Fibroblast of villous mesenchyme (primary cell): Measurements from ENCODE around the gene IZUMO4. TPM values are rescaled to one million over a fixed set of nuclear protein-coding genes. Genes with fewer than 3 reads are reported as not detected.

Experiments used
- DNase-seq: peaks from one replicate; pipeline ENCODE4 v3.0.0-alpha.2; 2010; ENCODE audit warnings: low read depth
- H3K4me3 ChIP-seq: 2 replicates; pipeline ENCODE4 v1.5.1; 2011; ENCODE audit warnings: low read depth, mild to moderate bottlenecking, low read length
- total RNA-seq: library from RNA; depleted of rRNA; stranded (reverse); fragments of >200 nt; gene quantifications from 2 replicates; pipeline ENCODE4 v1.2.3, GENCODE V29; 2012
- TF ChIP-seq, protein P1 (sequence below): IDR thresholded peaks from 2 replicates; pipeline ENCODE4 v1.5.1; 2012; ENCODE audit warnings: low read depth, mild to moderate bottlenecking, low read length; ENCODE audit not compliant: insufficient read depth

The IZUMO4 gene
- total RNA-seq, 1 donor = 1.3 TPM

DNA sequence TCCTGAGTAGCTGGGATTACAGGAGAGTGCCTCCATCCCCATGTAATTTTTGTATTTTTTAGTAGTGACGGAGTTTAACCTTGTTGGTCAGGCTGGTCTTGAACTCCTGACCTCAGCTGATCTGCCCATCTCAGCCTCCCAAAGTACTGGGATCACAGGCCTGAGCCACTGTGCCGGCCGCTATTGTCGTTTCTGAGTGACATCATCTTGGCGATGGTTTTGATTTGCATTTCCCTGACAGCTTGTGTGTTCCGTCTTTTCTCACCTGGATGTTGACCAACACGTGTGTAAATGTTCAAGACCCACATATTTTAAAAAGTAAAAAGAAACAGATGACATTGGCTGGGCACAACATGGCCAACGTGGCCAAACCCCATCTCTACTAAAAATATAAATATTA, 32.9 kb upstream of the IZUMO4 start:
- DNase-seq = no peak
- H3K4me3 ChIP-seq = no peak overlapping the region
- TF ChIP-seq, protein P1, sequence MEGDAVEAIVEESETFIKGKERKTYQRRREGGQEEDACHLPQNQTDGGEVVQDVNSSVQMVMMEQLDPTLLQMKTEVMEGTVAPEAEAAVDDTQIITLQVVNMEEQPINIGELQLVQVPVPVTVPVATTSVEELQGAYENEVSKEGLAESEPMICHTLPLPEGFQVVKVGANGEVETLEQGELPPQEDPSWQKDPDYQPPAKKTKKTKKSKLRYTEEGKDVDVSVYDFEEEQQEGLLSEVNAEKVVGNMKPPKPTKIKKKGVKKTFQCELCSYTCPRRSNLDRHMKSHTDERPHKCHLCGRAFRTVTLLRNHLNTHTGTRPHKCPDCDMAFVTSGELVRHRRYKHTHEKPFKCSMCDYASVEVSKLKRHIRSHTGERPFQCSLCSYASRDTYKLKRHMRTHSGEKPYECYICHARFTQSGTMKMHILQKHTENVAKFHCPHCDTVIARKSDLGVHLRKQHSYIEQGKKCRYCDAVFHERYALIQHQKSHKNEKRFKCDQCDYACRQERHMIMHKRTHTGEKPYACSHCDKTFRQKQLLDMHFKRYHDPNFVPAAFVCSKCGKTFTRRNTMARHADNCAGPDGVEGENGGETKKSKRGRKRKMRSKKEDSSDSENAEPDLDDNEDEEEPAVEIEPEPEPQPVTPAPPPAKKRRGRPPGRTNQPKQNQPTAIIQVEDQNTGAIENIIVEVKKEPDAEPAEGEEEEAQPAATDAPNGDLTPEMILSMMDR = no peak

DNA sequence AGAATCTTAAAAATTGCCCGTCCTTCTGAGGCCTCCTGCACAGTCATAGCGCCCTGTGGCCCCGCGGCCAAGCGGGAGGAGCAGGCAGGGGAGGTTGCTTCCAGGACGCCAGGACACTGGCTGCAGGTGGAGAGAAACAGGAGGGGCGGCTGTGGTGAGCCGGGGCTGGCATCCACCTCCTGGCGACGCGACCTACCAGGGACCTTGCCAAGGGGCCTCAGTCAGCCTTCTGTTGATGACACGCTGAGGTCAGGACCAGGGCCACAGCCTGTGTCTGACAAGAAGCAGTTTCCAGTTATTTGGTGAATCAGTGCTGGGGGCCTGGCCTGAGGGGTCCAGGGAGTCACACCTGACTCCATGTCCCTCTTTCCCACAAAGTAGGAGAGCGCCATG, 32.3 kb upstream of the IZUMO4 start:
- TF ChIP-seq, protein P1 = no peak

DNA sequence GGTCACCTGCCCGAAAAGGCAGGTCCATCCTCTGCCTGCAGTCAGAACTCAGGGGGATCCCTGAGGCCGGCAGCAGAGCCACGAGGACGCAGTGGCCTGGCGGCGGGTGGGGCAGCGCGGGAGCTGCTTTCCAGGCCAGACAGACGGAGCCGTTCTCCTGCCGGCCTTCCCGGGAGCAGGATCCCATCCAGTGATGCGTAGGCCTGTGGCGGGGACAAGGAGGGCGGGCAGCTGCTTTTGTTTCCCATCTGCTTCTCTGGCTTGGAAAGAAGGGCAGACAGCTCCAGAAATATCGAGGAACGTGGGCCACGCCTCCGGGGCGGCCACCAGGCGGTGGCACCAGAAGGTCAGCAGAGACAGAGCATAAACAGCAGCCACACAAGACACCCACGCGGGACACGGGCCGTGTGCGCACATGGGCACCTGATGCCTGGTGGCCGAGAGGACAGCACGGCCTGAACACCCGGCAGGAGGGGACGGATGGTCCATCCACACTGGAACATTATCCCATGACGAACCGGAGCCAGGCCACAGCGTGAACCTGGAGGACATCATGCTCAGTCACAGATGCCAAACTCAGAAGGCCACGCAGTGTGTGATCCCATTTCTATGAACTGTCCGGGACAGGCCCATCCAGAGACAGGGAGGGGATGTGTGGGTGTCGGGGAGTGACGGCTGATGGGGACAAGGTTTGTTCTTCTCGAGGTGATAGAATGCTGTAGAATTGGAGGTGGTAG, 31.8 kb upstream of the IZUMO4 start:
- TF ChIP-seq, protein P1 = no peak
- H3K4me3 ChIP-seq = no peak overlapping the region
- no peak for DNase-seq

More for the DNA sequence above, 32.3 kb upstream of the IZUMO4 start:
- DNase-seq = no peak
- no peak overlapping the region for H3K4me3 ChIP-seq

DNA sequence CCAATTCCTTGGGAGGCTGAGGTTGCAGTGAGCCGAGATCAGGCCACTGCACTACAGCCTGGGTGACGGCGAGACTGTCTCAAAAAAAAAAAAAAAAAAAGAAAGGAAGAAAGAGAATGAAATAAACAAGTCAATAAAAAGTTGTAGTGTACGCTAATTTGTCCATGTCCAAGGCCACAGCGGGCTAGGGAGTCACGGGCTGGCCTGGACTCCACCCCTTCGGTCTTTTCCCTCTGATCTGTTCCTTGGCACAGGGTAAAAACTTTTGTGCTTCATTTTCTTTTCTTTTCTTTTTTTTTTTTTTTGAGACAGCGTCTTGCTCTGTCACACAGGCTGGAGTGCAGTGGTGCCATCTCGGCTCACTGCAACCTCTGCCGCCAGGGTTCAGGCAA, 26.3 kb upstream of the IZUMO4 start:
- DNase-seq = no peak
- no peak overlapping the region for H3K4me3 ChIP-seq
- TF ChIP-seq, protein P1 = no peak

DNA sequence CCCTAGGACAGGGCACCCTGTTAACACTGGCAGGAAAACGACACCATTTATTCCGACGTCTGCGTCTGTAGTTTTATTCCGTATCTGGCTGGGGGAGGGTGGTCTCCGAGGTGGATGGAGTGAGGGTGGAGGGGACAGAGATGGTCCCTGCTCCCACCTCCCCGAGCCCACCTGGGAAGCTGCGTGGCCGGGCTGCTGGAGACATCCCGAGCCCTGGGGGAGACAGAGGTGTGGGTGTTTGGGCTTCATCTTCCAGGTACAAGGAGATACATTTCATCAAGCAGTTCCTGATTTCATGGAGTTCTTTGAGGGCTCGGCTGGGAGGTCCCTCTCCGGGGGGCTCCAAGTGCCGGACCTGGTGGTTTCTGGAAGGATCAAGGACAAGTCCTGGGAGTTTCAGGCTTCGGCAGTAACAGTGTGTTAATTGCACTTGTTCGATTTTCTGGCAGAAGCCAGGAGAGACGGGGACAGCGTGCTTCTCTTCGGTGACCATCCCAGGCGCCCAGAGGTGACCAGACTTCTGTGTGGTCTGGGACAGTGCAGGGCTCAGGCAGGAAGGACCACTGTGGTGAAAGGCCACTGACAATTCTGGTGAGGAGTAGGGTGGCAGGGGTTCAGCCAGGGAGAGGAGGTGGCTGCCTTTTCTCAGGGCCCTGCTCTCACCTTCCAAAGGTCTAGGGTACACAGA, 25.6 kb upstream of the IZUMO4 start:
- DNase-seq = no peak
- H3K4me3 ChIP-seq = no peak overlapping the region
- TF ChIP-seq, protein P1 = no peak

DNA sequence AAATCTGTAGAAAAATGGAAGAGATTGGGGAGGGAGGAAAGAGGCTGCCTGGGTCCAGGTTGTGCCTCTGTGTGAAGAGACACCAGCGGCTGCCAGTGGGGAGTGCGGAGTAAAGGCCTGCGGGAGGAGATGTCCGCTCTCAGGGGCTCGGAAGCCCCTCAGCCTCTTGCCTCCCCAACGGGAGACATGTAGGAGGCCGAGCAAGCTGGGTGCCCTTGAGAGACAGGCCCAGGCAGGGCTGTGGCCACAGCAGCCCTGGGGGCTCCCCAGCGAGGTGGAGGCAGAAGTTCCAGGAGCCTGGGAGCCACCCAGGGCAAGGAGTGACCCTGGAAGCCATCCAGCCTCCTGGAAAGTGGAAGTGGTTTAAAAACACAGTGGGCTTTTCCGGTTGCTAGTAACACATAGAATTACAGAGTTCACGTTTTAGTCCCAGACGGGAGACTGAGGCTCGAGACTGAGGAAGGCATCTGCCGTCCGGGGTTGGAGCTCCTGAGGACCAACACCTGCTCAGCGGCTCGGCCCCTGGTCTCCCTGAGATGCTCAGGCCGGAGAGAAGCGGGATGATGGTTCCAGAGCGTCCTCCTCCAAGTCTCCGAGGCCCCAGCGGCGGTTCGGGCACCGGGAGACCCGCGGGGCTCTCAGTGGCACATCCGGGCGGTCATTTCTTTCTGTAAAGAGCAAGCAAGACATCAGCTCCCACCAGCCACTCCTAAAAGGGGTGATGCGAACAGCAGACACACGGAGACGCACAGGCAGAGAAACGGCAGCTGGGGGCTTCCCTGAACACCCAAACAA, 23.8 kb upstream of the IZUMO4 start:
- TF ChIP-seq, protein P1 = no peak
- DNase-seq = no peak
- H3K4me3 ChIP-seq = no peak overlapping the region
